Upper lobe of left lung (tissue), 6 donors: ENCODE results near the gene PDE12. TPM values are rescaled to one million over a fixed set of nuclear protein-coding genes. Genes with fewer than 3 reads are reported as not detected.

Experiments used
- ATAC-seq, 2 donors: fragments of 200-7000 bp; cut with Tn5 transposase; one replicate each; pipeline ENCODE4 v1.9.1; 2022; ENCODE audit warnings: mild to moderate bottlenecking in 2 of 2, moderate library complexity in 2 of 2; ENCODE audit not compliant: low FRiP score in 2 of 2
- DNase-seq, 2 donors: peaks; one replicate each; pipeline ENCODE4 v3.0.0-alpha.2; 2019 to 2020
- H3K27ac ChIP-seq, 4 donors: fragments of 200-600 bp; sonication (generic); one replicate each; pipeline ENCODE4 v1.5.1; 2016 to 2019
- H3K27me3 ChIP-seq, 4 donors: fragments of 200-600 bp; sonication (generic); one replicate each; pipeline ENCODE4 v1.5.1; 2017 to 2019
- H3K36me3 ChIP-seq, 4 donors: fragments of 200-600 bp; sonication (generic); one replicate each; pipeline ENCODE4 v1.5.1; 2016 to 2019
- H3K4me1 ChIP-seq, 4 donors: fragments of 200-600 bp; sonication (generic); one replicate each; pipeline ENCODE4 v1.5.1; 2018 to 2019
- H3K4me3 ChIP-seq, 4 donors: fragments of 200-600 bp; sonication (generic); one replicate each; pipeline ENCODE4 v1.5.1; 2017 to 2019; ENCODE audit warnings: mild to moderate bottlenecking in 2 of 4, moderate library complexity in 1 of 4
- H3K9me3 ChIP-seq, 4 donors: fragments of 200-600 bp; sonication (generic); one replicate each; pipeline ENCODE4 v1.5.1; 2018 to 2019
- CTCF ChIP-seq, 6 experiments: fragments of 450-650 bp in 4 of 6; fragments of 200-600 bp in 2 of 6; sonication (generic) in 2 of 6; IDR thresholded peaks; one replicate each; pipeline ENCODE4 v1.5.1; 2016 to 2019; ENCODE audit warnings: antibody characterized with exemption in 6 of 6
- EP300 ChIP-seq, 4 donors: sonication (generic); formaldehyde crosslinking; IDR thresholded peaks; one replicate each; pipeline ENCODE4 v1.5.1; 2017; ENCODE audit warnings: antibody characterized with exemption in 4 of 4, control low read depth in 2 of 4
- POLR2A ChIP-seq, 4 donors: fragments of 450-650 bp; IDR thresholded peaks; one replicate each; pipeline ENCODE4 v1.5.1; 2016 to 2017; ENCODE audit warnings: antibody characterized with exemption in 4 of 4, mild to moderate bottlenecking in 2 of 4
- POLR2AphosphoS5 ChIP-seq, 2 donors: sonication (generic); formaldehyde crosslinking; IDR thresholded peaks; one replicate each; pipeline ENCODE4 v1.5.1; 2017; ENCODE audit warnings: antibody characterized with exemption in 2 of 2
- WGBS, 2 donors: methylation state at CpG; one replicate each; pipeline ENCODE4 v1.1.5; 2017 to 2018; 5-methylcytosine and 5-hydroxymethylcytosine counted together
- total RNA-seq, 6 donors: library from RNA; depleted of rRNA in 4 of 6; stranded (reverse); fragments of >200 nt in 4 of 6; gene quantifications; one replicate each; pipeline versions ENCODE4 v1.1.0 to v1.2.1, GENCODE V29; 2016 to 2021
- donor health status: DM: no; HTN: no; CAD: no; lungs with moderate emphysema.
- donor health status: DM: no; HTN: yes; CAD: no; lungs with severe emphysema.

The PDE12 gene
- total RNA-seq, 6 donors from 2014 or later = 9.0 to 32.2 (median 17.0) TPM

GRCh38 chr3:57555306-57555705 is 768 bp upstream of the PDE12 start:
- no peaks in the 10 kb centered on the region for H3K27me3 ChIP-seq
- peaks cover 25 to 39% (median 32%) of the 10 kb centered on the region in 4 donors for H3K4me1 ChIP-seq
- peak overlapping the region; percentile 54 to 92 (median 72) for H3K4me3 ChIP-seq
- no peaks in the 10 kb centered on the region for H3K9me3 ChIP-seq
- ATAC-seq = no peak
- WGBS, 2 donors = 33 to 38% methylated on average over 8 of the region's 8 CpGs
- TF ChIP-seq EP300 (IDR thresholded peaks at IDR 0.05) (no peak), CTCF (IDR thresholded peaks at IDR 0.05) (no peak), POLR2AphosphoS5 (IDR thresholded peaks at IDR 0.05) (no peak), POLR2A (IDR thresholded peaks at IDR 0.05) (no peak)
- no peak for DNase-seq
- H3K27ac ChIP-seq = peak overlapping the region; percentile 86 to 95 (median 90)
- H3K36me3 ChIP-seq = peaks cover 0 to 12% (median 6%) of the 10 kb centered on the region in 4 donors

GRCh38 chr3:57556459-57557084 is 498 bp downstream of the PDE12 start:
- Histone ChIP-seq H3K4me3 (peak overlapping the region; percentile 65 to 92 (median 80)), H3K36me3 (peaks cover 0 to 25% (median 6%) of the 10 kb centered on the region in 4 donors), H3K27me3 (no peaks in the 10 kb centered on the region), H3K27ac (peak overlapping the region; percentile 86 to 95 (median 90)), H3K4me1 (peaks cover 28 to 39% (median 36%) of the 10 kb centered on the region in 4 donors), H3K9me3 (no peaks in the 10 kb centered on the region)
- no peak for TF ChIP-seq EP300 (IDR thresholded peaks at IDR 0.05)
- peak in 2 of 6 experiments; percentile 3 to 11 for TF ChIP-seq CTCF (IDR thresholded peaks at IDR 0.05)
- WGBS, 2 donors = 0% methylated on average over 6 to 25 of the region's 54 CpGs
- ATAC-seq = peak; percentile 69 to 78
- peak in 1 of 2 donors; percentile 36 for DNase-seq

GRCh38 chr3:57557085-57557537 is 1.0 kb downstream of the PDE12 start:
- Histone ChIP-seq H3K27me3 (no peaks in the 10 kb centered on the region), H3K36me3 (peaks cover 0 to 26% (median 6%) of the 10 kb centered on the region in 4 donors), H3K4me3 (peak overlapping the region; percentile 65 to 92 (median 80)), H3K4me1 (peaks cover 28 to 39% (median 36%) of the 10 kb centered on the region in 4 donors), H3K27ac (peak overlapping the region; percentile 86 to 95 (median 90)), H3K9me3 (no peaks in the 10 kb centered on the region)
- 2 to 3% methylated on average over 10 to 28 of the region's 29 CpGs for WGBS, 2 donors
- no peak for TF ChIP-seq POLR2AphosphoS5 (IDR thresholded peaks at IDR 0.05)
- TF ChIP-seq CTCF (IDR thresholded peaks at IDR 0.05) = no peak
- no peak for TF ChIP-seq EP300 (IDR thresholded peaks at IDR 0.05)
- TF ChIP-seq POLR2A (IDR thresholded peaks at IDR 0.05) = no peak
- ATAC-seq (peak; percentile 26 to 54), DNase-seq (peak in 1 of 2 donors; percentile 24)

- H3K36me3 ChIP-seq = peaks cover 0 to 33% (median 8%) of the 10 kb centered on the region in 4 donors
- TF ChIP-seq CTCF (IDR thresholded peaks at IDR 0.05) (no peak), EP300 (IDR thresholded peaks at IDR 0.05) (no peak), POLR2AphosphoS5 (IDR thresholded peaks at IDR 0.05) (no peak), POLR2A (IDR thresholded peaks at IDR 0.05) (no peak)
- no peak for DNase-seq
- no peaks in the 10 kb centered on the region for H3K27me3 ChIP-seq
- H3K4me3 ChIP-seq = no peak overlapping the region
- peaks cover 28 to 39% (median 36%) of the 10 kb centered on the region in 4 donors for H3K4me1 ChIP-seq
- no peak overlapping the region for H3K27ac ChIP-seq
- 93 to 100% methylated on average over 1 of the region's 1 CpG for WGBS, 2 donors
- no peak for ATAC-seq
- no peaks in the 10 kb centered on the region for H3K9me3 ChIP-seq
Measured at GRCh38 chr3:57559526-57559925, 3.5 kb downstream of the PDE12 start.
